Measurements from ENCODE around the gene LINC00632. TPM values are rescaled to one million over a fixed set of nuclear protein-coding genes. Genes with fewer than 3 reads are reported as not detected.

Gene LINC00632
- total RNA-seq, 4 donors from 2014 or later, result 10.0 to 164 (median 19.0) TPM

- intact Hi-C loops (cut with DNase I; ENCODE audit: low total_unique reads), result no loop called here
- no peak for DNase-seq
- Histone ChIP-seq H3K27me3 (no peaks in the 10 kb centered on the region), H3K9me3 (no peaks in the 10 kb centered on the region), H3K4me1 (no peaks in the 10 kb centered on the region), H3K4me3 (no peak overlapping the region), H3K27ac (no peak overlapping the region), H3K36me3 (no peaks in the 10 kb centered on the region)
- in situ Hi-C loops (cut with MboI; ENCODE audit: low pct_ligation_motif_present in 1 of 4, low pct_unique_long_range_greater_than_20kb in 1 of 4, low sequenced_read_pairs in 3 of 4), result no loop called here
- no peak for TF ChIP-seq POLR2A (IDR thresholded peaks at IDR 0.05)
- no peak for TF ChIP-seq POLR2AphosphoS5 (IDR thresholded peaks at IDR 0.05)
- TF ChIP-seq EP300 (IDR thresholded peaks at IDR 0.05; ENCODE audit: low read depth), result no peak
- no peak for TF ChIP-seq CTCF (IDR thresholded peaks at IDR 0.05)
- WGBS, 2 donors (ENCODE audit: low coverage in 1 of 2), result 81% methylated on average over 1 of the region's 1 CpG; no CpG with 5 or more reads in 1 of the 2 donors
Observed at GRCh38 chrX:140804292-140804691, 94.7 kb downstream of the LINC00632 start.

- intact Hi-C loops (cut with DNase I; ENCODE audit: low total_unique reads) (no loop called here), in situ Hi-C loops (cut with MboI; ENCODE audit: low pct_ligation_motif_present in 1 of 4, low pct_unique_long_range_greater_than_20kb in 1 of 4, low sequenced_read_pairs in 3 of 4) (no loop called here)
- Histone ChIP-seq H3K27ac (no peak overlapping the region), H3K4me3 (no peak overlapping the region), H3K27me3 (no peaks in the 10 kb centered on the region), H3K4me1 (no peaks in the 10 kb centered on the region), H3K9me3 (no peaks in the 10 kb centered on the region), H3K36me3 (no peaks in the 10 kb centered on the region)
- TF ChIP-seq POLR2AphosphoS5 (IDR thresholded peaks at IDR 0.05), result no peak
- TF ChIP-seq CTCF (IDR thresholded peaks at IDR 0.05), result no peak
- no peak for TF ChIP-seq POLR2A (IDR thresholded peaks at IDR 0.05)
- TF ChIP-seq EP300 (IDR thresholded peaks at IDR 0.05; ENCODE audit: low read depth), result no peak
- no peak for DNase-seq
- WGBS, 2 donors (ENCODE audit: low coverage in 1 of 2), result 42% methylated on average over 6 of the region's 6 CpGs; no CpG with 5 or more reads in 1 of the 2 donors
Observed at GRCh38 chrX:140815868-140816267, 106.3 kb downstream of the LINC00632 start.

- DNase-seq, result no peak
- no peak overlapping the region for H3K4me3 ChIP-seq
- intact Hi-C loops (cut with DNase I; ENCODE audit: low total_unique reads), result no loop called here
- no peaks in the 10 kb centered on the region for H3K27me3 ChIP-seq
- no peaks in the 10 kb centered on the region for H3K36me3 ChIP-seq
- no peaks in the 10 kb centered on the region for H3K9me3 ChIP-seq
- peak in 3 of 5 experiments; percentile 12 to 36 (median 18) for TF ChIP-seq CTCF (IDR thresholded peaks at IDR 0.05)
- TF ChIP-seq POLR2AphosphoS5 (IDR thresholded peaks at IDR 0.05), result no peak
- WGBS, 2 donors (ENCODE audit: low coverage in 1 of 2), result 33 to 43% methylated on average over 5 to 6 of the region's 6 CpGs
- no peaks in the 10 kb centered on the region for H3K4me1 ChIP-seq
- H3K27ac ChIP-seq, result no peak overlapping the region
- in situ Hi-C loops (cut with MboI; ENCODE audit: low pct_ligation_motif_present in 1 of 4, low pct_unique_long_range_greater_than_20kb in 1 of 4, low sequenced_read_pairs in 3 of 4), result no loop called here
Observed at GRCh38 chrX:140817943-140818342, 108.4 kb downstream of the LINC00632 start.

- in situ Hi-C loops (cut with MboI; ENCODE audit: low pct_ligation_motif_present in 1 of 4, low pct_unique_long_range_greater_than_20kb in 1 of 4, low sequenced_read_pairs in 3 of 4), result no loop called here
- Histone ChIP-seq H3K27ac (no peak overlapping the region), H3K9me3 (no peaks in the 10 kb centered on the region), H3K27me3 (no peaks in the 10 kb centered on the region), H3K36me3 (no peaks in the 10 kb centered on the region), H3K4me1 (no peaks in the 10 kb centered on the region), H3K4me3 (no peak overlapping the region)
- no peak for DNase-seq
- WGBS, 2 donors (ENCODE audit: low coverage in 1 of 2), result 39% methylated on average over 3 of the region's 3 CpGs; no CpG with 5 or more reads in 1 of the 2 donors
- TF ChIP-seq CTCF (IDR thresholded peaks at IDR 0.05) (no peak), EP300 (IDR thresholded peaks at IDR 0.05; ENCODE audit: low read depth) (no peak), POLR2A (IDR thresholded peaks at IDR 0.05) (no peak), POLR2AphosphoS5 (IDR thresholded peaks at IDR 0.05) (no peak)
- intact Hi-C loops (cut with DNase I; ENCODE audit: low total_unique reads), result no loop called here
Observed at GRCh38 chrX:140821280-140821679, 111.7 kb downstream of the LINC00632 start.

All from transverse colon (tissue), 4 donors.